ENCODE data around the gene NEAT1.
"Not testable (repeated sequence)": the region's sequence is repeated elsewhere in the genome, so short reads cannot be mapped to it uniquely, and the experiment has no call there.

NEAT1 gene

DNA sequence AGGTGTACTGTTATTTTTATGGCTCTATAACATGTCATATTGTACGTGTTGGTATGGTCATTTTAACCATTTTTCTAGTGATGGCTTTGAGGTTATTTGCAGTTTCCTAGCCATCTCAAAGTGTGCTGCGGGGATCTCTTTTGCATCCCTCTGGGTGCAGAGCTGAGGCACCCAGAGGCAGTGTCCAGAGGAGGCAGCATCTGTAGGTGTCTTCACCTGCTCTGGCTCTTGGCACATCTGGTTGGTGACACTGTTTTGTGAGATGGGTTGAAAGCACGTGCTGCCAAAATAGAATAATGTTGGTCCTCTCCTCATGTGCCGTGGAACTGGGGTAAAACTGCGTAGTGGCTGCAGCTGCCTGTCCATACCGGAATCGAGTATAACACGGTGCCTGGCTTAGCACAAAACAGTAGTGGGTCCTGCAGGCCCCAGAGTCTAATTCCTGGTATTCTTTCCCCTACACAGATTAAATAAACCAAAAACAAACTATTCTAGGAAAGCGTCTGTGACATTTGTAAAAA lies 12.9 kb downstream of the NEAT1 start:
- DNase-seq: no peak

DNA sequence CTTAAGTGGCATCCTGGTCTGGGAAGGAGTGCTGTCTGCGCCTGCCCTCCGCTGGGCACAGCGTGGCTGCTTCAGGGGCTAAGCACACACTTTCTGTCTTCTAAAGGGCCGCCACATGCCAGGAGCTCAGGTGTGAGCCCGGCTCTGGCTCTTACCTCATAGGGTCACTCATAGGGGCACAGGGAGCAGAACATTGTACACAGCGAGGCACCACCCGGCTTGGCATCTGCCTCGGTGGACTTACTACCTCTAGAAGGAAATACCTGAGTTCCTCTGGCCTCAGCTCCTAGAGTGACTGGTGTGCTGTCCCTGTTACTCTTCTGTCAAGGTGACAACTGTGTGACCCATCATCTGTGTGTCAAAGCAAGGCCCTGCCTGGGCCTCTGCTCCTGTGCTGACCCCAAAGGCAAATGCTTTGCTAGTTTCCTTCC lies 13.4 kb downstream of the NEAT1 start:
- DNase-seq: no peak

DNA sequence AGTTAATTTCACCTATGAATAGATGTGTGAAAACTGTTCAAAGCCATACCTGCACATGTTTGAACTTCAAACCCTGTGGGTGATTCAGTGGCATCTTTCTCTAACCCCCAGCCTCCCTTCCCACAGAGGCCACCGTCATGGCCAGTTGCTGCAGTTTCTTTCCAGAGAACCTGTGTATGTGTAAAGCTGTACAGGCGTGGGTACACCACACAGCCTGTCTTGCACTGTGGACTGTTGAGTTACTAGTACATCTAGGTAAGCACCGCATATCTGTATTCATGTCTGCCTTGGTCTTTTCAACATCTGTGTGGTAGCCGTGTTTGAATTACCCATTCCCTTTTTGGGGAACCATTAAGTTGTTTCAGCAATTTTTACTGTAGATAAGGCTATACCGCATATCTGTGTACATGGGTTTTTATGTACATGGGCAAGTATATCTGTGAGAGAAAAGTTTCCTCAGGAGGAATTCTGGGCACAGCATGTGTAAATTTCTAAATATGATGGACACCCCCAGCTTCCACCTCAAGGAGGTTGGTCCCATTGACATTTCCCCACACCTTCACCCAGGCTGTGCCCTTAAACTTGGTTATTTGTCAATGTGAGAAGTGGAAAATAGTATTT lies 13.9 kb downstream of the NEAT1 start:
- no peak for DNase-seq

DNA sequence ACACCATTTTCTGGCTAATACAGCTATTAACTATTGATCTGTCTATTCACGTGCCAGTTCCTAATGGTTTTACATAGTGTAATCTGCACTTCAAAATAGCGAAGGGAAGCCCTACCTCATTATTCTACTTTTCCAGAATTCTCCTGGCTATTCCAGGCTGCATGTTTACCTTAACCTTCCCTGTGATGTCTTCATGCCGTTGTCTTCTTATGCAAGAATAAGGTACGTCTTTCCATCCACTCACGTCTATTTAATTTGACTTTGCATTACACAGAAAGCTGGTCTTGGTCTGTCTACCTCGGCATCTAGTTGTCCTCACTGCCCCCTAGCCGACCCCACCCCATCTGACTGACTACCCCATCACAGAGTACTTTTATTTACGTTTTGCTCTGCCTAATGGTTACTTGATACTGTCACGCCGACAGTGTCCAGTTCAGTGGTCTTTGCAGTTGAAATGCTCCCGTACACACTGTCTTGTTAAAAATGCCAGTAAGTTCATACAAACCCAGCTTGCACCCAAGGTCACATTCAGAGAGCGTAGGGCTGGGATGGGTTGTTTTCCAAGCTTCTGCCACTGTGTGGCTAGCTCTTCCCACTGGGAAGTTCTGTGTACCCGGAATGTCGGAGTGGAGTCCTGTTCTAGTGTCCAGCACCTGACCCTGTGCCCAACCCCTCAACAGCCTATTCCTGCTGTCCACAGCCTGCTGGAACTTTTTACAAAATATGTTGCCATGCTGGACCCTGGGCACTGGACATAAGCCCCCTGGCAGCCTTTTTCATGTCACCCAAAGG lies 15.0 kb downstream of the NEAT1 start:
- DNase-seq: no peak

DNA sequence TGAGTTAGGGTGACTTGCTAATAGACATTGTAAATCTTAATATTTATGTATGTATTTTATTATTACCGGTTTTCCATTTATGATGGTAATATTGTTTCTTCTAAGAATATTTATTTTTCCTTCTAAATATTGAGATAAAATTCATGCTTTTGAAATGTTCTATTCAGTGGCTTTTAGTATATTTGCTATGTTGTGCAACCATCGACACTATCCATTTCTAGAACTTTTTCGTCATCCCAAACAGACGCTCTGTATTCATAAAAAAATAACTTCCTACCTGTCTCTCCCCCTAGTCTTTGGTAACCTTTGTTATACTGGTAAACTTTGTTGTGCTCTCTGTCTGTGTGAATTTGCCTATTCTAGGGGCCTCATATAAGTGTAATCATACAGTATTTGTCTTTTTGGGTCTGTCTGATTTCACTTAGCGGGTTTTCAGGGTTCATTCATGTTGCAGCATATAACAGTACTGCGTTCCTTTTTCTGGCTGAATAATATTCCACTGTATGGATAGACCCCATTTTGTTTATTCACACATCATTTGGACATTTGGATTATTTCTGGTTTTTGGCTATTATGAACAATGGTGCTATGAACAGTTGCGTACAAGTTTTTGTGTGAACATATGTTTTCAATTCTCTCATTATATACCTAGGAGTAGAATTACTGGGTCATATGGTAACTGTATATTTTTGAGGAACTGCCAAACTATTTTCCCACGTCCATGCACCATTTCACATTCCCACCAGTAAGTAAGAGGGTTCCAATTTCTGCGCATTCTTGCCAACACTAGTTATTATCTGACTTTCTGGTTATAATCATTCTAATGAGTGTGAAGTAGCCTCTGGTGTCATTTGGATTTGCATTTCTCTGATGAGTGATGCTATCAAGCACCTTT lies 15.9 kb downstream of the NEAT1 start:
- DNase-seq: no peak

DNA sequence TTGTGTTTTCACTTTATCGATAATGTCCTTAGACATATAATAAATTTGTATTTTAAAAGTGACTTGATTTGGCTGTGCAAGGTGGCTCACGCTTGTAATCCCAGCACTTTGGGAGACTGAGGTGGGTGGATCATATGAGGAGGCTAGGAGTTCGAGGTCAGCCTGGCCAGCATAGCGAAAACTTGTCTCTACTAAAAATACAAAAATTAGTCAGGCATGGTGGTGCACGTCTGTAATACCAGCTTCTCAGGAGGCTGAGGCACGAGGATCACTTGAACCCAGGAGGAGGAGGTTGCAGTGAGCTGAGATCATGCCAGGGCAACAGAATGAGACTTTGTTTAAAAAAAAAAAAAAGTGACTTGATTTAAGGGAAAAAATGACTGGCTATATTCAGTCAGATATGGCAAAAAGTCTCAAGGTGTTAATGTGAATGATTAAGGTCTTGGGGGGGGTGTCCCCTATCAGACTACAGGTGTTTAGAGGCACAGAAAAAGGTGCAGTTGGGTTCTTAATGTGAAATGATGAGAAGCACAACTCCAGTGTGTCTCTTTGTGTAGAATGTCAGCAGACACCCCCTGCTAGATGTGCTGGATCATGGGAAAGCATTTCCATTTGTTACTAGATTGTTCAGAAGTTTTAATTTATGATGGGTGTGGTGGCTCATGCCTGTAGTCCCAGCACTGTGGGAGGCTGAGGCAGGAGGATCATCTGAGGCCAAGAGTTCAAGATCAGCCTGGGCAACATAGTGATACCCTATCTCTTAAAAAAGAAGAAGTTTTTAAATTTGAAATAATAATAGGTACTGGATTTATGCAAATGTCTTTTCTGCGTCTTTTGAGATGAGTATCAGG lies 17.0 kb downstream of the NEAT1 start:
- no peak for DNase-seq

DNA sequence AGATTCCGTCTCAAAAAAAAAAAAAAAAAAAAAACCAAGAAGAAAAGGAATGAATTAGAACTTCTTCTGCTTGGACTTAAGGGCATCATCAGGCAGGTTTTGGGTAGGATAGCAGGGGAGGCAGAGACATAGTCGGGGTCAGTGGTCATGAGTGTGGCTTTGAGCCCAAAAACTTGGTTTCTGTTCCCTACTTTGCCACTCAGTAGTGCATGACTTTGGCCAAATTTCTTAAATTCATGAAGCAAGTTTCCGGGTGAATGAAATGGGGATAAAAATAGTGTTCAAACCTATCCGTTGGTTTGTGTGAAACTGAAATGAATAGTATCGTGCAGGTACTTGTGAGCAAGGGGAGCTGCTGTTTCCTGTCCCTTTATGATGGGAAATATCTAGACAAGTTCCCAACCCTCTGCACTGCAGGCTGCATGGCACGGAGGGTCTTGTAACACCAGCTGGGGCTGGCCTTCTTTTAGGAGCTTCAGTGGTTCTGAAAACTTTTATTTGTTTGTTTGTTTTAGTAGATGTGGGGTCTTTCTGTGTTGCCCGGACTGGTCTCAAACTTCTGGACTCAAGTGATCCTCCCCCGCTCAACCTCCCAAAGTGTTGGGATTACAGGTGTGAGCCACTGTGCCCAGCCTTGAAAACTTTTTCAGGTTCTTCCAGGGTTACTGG lies 18.4 kb downstream of the NEAT1 start:
- DNase-seq: no peak

DNA sequence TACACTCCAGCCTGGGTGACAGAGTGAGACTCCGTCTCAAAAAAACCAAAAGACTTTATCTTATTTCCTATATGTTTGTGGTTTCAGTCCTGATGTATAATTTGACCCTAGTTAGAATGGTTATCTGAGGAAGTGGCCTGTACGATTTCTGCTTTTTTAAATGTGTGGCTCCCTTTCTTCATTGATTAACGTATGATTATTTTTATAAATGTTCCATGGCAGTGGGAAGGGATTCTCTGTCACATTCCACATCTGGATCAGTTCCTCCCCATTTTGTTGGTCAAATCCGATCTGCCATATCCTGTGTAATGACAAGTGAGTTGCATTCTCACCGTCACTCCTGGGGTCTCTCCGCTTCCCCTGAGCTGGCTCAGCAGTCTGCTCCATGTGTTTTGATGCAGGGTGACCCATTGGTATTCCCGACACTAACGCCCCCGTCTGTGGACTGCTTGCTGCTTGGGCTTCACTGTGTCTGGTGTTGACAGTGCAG lies 20.3 kb downstream of the NEAT1 start:
- no peak for DNase-seq

DNA sequence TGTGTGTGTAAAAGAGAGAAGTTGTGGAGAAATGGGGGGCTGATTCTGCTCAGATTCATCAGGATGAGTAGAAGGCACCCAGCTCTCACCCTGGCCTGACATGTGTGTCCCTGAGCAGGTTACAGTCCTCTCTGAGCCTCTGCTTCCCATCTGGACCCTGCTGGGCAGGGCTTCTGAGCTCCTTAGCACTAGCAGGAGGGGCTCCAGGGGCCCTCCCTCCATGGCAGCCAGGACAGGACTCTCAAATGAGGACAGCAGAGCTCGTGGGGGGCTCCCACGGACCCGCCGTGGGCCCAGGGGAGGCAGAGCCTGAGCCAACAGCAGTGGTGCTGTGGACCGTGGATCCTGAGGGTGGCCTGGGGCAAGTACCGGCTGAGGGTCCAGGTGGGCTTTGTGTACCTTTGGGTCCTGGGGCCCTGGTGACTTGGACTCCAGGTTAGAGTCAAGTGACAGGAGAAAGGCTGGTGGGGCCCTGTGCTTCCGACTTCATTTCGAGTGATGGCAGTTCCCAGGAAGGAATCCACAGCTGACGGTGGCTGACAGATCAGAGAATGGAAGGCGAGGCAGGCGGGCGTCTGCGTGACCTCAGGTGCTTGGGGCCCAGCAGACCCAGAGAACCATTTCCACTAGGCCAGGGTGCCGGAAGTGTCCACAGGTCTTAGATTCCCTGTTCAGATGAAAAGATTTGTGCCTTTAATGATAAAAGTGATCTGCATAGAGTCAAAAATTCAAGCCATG lies 21.9 kb downstream of the NEAT1 start:
- no peak for DNase-seq

DNA sequence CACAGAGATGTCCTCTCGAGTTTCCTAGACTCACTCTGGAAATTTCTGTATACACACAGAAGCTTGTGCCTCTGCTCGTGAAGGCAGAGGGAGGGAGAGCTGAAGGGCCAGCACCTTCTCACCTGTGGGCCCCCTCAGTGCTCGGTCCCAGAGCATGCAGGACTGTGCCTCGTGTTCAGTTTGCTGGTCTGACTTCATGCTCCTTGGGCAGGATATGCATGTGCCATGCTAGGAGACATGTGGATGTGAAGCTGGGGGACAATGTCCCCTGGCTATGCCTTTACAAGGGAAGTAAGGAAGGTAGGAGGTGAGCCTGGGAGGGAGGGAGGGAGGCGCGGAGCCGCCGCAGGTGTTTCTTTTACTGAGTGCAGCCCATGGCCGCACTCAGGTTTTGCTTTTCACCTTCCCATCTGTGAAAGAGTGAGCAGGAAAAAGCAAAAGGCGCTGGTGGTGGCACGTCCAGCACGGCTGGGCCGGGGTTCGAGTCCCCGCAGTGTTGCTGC lies 22.6 kb downstream of the NEAT1 start:
- DNase-seq: no peak

DNA sequence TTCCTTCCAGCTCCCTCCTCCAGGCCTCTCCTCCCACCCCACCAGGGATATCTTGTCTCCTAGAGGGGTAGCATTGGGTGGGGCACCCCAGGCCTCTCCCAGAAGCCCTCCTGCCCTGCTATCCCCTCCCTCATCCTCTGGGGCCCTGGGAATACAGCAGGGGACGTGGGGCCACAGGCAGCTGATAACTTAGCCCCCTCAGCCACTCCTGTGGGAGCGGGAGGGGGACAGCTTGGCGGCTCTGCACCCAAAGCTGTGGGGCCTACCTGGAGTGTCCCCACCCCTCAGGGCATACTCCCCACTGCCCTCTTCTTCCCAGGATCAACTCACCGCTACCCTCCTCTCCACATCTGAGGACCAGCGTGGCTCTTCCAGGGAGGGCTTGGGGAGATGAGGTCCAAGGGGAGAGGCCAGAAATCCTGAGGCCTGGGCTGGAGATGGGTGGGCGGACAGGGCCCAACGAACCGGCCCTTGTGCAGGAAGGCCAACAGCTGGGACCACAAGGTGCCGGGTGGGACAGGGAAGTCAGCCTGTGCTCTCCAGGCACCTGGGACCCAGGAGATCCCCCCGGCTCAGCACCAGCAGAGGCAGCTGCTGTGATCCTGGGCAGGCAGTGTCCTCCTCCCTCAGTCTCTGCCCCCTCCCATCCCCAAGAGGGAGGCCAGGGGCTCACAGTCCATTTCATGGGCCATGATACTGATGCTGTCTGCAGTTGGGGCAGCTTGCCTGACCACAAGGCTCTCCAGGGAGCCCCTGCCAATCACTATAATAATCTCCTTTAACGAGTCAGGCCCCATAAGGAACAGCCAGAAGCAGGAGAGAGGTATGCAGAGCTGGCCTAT lies 23.2 kb downstream of the NEAT1 start:
- DNase-seq: no peak

DNA sequence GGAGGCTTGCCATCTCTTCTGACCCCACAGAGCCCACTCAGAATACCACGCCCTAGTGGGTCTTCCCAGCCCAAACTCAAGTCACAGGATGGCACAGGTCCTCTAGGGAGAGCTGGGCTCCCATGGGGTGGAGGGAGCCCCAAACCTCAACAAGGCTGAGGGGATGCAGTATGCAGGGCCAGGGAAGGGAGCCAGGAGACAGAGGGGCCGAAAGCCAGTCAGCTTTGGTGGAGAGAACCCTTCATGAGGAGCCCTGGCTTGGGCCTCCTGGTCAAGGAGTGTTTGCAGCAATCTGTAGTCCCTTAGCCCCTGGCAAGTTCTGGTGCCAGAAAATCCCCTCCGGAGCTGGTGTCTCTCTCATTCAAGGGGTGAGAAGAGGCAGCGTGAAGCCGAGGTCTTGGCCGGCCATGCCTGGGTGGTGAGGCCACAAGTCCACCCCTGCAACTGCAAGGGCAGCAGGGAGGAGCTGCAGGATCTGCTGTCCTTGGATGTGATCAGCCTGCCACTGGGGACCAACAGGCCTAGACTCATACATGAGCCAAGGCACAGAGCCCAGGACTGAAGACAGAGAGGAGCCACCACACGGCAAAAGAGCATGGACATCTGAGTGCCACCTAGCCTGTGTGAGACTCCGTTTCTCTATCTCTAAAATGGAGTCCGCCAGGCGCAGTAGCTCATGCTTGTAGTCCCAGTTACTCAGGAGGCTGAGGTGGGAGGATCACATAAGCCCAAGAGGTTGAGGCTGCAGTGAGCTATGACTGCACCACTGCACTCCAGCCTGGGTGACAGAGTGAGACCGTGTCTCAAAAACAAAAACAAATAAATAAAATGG lies 24.1 kb downstream of the NEAT1 start:
- no peak for DNase-seq

DNA sequence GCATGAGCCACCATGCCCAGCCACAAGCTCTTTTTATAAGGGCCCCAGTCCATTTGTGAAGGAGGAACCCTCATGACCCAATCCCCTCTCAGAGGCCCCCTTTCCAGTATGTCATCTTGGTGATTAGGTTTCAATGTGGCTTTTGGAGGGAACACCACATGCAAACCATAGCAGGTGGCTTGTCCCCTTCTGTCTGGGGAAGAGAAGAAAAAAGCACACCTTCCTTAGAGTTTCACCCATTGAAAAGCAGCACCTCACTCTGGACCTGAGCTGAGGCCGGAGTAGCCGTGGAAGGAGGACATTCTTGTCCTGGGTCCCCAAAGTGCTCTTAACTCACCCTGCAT lies 25.4 kb downstream of the NEAT1 start:
- no peak for DNase-seq

DNA sequence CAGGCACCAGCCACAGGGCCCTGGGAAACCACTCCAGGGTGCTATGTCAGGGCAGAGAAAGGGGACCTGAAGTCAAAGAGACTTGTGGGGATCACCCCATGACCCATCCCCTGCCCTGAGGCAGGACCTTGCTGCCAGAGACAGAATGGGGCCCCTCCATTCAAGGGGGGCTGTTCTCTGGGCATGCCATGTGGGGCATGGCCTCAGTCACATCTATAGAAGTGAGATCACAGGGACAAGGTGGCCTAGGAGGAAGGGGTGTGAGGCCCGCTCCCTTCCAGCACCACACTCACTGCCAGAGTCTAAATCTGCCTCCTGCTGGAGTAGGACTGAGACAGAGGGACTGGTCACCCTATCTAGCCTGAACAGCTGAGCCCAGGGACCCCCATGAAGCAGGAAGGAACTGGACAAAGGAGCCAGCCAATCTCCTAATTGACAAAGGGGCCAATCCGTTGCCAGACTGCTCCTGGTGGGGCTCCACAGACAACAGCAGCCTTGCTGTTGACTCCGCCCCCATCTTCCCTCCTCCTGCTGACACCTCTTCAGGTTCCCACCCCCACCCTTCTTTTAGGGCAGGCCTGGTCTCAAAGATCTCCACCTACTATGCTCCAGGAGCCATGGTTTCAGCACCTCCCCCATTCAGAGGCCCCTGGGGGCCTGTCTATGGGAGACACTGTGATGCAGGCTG lies 26.0 kb downstream of the NEAT1 start:
- no peak for DNase-seq

DNA sequence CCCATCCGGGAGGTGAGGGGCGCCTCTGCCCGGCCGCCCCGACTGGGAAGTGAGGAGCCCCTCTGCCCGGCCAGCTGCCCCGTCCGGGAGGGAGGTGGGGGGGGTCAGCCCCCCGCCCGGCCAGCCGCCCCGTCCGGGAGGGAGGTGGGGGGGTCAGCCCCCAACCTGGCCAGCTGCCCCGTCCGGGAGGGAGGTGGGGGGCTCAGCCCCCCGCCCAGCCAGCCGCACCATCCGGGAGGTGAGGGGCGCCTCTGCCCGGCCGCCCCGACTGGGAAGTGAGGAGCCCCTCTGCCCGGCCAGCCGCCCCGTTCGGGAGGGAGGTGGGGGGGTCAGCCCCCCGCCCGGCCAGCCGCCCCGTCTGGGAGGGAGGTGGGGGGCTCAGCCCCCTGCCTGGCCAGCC lies 28.7 kb downstream of the NEAT1 start:
- DNase-seq: not testable (repeated sequence)

DNA sequence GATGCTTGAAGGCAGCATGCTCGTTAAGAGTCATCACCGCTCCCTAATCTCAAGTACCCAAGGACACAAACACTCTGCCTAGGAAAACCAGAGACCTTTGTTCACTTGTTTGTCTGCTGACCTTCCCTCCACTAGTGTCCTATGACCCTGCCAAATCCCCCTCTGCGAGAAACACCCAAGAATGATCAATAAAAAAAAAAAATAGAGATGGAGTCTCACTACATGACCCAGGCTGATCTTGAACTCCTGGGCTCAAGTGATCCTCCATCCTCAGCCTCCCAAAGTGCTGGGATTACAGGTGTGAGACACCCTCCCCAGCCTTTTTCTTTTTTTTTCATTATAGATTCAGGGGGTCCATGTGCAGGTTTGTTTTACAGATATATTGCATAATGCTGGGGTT lies 29.7 kb downstream of the NEAT1 start:
- DNase-seq: not testable (repeated sequence)

DNA sequence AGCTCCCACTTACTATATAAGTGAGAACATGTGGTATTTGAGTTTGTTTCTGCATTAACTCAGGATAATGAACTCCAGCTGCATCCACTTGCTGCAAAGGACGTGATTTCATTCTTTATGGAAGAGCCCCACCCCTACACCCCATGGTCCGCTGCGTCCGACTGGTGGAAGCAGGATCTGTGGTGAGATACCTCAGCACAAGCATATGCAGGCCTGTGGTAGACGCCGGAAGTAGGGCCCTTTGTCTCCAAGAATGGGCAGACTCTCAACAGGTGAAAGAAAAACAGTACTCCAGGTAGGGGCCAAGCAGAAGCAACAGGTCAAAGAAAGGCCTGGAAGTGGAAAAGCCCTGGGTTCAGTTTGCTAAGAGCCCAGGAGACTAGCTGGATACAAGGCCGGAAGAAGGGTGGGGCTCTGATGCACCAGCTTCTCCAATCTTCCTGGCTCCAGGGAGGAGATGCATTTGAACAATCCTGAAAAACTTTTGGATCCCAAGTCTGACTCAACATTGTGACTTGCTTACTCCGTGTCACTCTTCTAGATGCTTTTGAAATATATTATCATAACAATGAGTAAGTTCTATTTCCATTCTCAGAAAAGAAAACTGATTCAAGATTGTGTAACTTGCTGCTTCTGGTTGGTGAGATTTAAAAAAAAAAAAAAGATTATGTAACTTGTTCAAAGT lies 30.4 kb downstream of the NEAT1 start:
- no peak for DNase-seq

DNA sequence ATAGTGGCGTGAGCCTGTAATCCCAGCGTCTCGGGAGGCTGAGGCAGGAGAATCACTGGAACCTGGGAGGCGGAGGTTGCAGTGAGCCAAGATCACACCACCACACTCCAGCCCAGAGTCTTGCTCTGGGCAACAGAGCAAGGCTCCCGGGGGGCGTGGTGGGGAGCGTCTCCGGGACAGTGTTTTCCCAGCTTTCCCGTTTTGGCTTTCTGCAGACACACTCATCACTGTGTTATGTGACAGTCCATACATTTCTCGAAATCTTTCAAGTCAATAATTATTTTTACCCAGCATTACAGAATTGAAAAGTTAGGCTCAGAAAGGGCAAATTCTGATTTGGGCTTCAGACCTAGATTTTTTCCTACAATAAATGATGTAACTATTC lies 31.7 kb downstream of the NEAT1 start:
- DNase-seq: no peak
